ENCODE measurements around the gene FITM2. TPM values are rescaled to one million over a fixed set of nuclear protein-coding genes. Genes with fewer than 3 reads are reported as not detected.
A peak's percentile ranks its signal among the peaks of the same experiment; 100 is the strongest.
"Not testable (repeated sequence)": the region's sequence is repeated elsewhere in the genome, so short reads cannot be mapped to it uniquely, and the experiment has no call there.

The FITM2 gene
- total RNA-seq = 1 to 10 TPM; 7.1 to 8.1 TPM
- 1 to 10 TPM in 2 of 3 donors, under 1 TPM in 1; 0.72 to 2.4 (median 1.2) TPM for polyA plus RNA-seq
- total RNA-seq = 5.6 to 19.1 (median 11.9) reads per million in 6 experiments

- H3K36me3 Mint-ChIP-seq = peaks cover 0 to 8% (median 4%) of the 10 kb centered on the region in 3 donors
- POLR2A ChIA-PET = interaction anchor here (0.7 to 7.2 kb wide), 7 partner anchors 12 to 853 kb away, joined by 3 to 145 read pairs (median 6); partner anchors contain the start of genes OSER1, SRSF6 and TTPAL
- peaks cover 22 to 37% (median 29%) of the 10 kb centered on the region in 4 donors for H3K4me1 Mint-ChIP-seq
- H3K27ac Mint-ChIP-seq = peak within 1 kb of the TSS; percentile 86 to 99 (median 94)
- H3K4me3 Mint-ChIP-seq = peak within 1 kb of the TSS; percentile 87 to 98 (median 94)
- H3K9me3 Mint-ChIP-seq = no peaks in the 10 kb centered on the region
- peaks cover 0 to 4% (median 0%) of the 10 kb centered on the region in 5 donors for H3K27me3 Mint-ChIP-seq
- ATAC-seq (peak; percentile 93 to 94), DNase-seq (peak; percentile 97 to 100 (median 98))
Observed at GRCh38 chr20:44310664-44311639, at the start of gene FITM2. Gene FITM2, minus strand, starts transcription at chr20:44311202. Its CDS starts 54 bp downstream, at chr20:44311148.

DNA sequence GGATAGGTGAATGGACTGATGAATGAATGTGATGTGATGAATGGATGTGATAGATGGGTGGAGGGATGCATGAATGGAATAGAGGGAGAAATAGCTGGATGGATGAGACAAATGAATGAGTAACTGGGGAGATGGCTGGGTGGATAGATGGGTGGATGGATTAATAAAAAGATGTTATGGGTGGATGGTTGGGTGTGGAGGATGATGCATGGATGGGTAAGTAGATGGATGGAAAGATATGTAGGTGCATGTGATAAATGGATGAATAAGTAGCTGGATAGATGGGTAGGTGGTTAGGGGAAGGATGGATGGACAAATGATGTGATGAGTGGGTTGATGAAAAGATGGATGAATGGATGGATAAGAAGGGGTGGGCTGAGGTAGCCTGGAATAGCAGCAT lies 49.2 kb upstream of the FITM2 start:
- Mint-ChIP-seq H3K36me3 (no peaks in the 10 kb centered on the region), H3K4me1 (peaks cover 0 to 1% (median 0%) of the 10 kb centered on the region in 4 donors), H3K4me3 (no peak overlapping the region), H3K27ac (no peak overlapping the region), H3K27me3 (peaks cover 0 to 8% (median 6%) of the 10 kb centered on the region in 5 donors), H3K9me3 (no peaks in the 10 kb centered on the region)
- ATAC-seq (no peak), DNase-seq (no peak)
- POLR2A ChIA-PET = no interaction called here

- H3K4me3 Mint-ChIP-seq = no peak overlapping the region
- no peaks in the 10 kb centered on the region for H3K36me3 Mint-ChIP-seq
- H3K27me3 Mint-ChIP-seq = peaks cover 3 to 14% (median 10%) of the 10 kb centered on the region in 5 donors
- H3K27ac Mint-ChIP-seq = peak overlapping the region in 1 of 10 donors; percentile 14
- peaks cover 0 to 1% (median 0%) of the 10 kb centered on the region in 4 donors for H3K4me1 Mint-ChIP-seq
- POLR2A ChIA-PET = no interaction called here
- no peak for DNase-seq
- no peaks in the 10 kb centered on the region for H3K9me3 Mint-ChIP-seq
- ATAC-seq = no peak
Observed at GRCh38 chr20:44358776-44359175, 47.8 kb upstream of the FITM2 start.

GRCh38 chr20:44357555-44358125 lies 46.6 kb upstream of the FITM2 start:
- DNase-seq (no peak), ATAC-seq (no peak)
- H3K27ac Mint-ChIP-seq = no peak overlapping the region
- no peak overlapping the region for H3K4me3 Mint-ChIP-seq
- POLR2A ChIA-PET = no interaction called here
- peaks cover 3 to 15% (median 10%) of the 10 kb centered on the region in 5 donors for H3K27me3 Mint-ChIP-seq
- no peaks in the 10 kb centered on the region for H3K9me3 Mint-ChIP-seq
- H3K36me3 Mint-ChIP-seq = no peaks in the 10 kb centered on the region
- peaks cover 0 to 1% (median 0%) of the 10 kb centered on the region in 4 donors for H3K4me1 Mint-ChIP-seq

DNA sequence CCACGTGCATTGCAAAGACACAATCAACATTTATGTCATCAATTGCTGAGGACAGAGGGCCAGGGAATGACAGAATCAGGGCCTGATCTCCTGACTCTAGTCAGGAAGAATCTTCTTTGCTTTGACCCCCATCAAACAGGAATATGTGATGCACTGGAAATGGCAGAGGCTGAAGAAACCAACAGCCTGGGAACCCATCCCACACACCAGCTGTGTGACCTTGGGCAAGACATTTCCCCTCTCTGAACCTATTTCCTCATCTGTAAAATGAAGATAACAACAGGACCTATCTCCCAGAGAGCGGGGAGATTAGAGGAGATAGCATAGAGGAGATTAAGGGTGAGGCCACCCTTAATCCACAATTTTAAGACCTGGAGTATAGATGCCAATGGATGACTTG lies 46.0 kb upstream of the FITM2 start:
- no peak for ATAC-seq
- Mint-ChIP-seq H3K4me3 (no peak overlapping the region), H3K4me1 (peaks cover 0 to 1% (median 0%) of the 10 kb centered on the region in 4 donors), H3K27me3 (peaks cover 3 to 18% (median 10%) of the 10 kb centered on the region in 5 donors), H3K36me3 (no peaks in the 10 kb centered on the region), H3K27ac (no peak overlapping the region), H3K9me3 (no peaks in the 10 kb centered on the region)
- POLR2A ChIA-PET = no interaction called here
- no peak for DNase-seq

- ATAC-seq = no peak
- H3K4me1 Mint-ChIP-seq = peaks cover 0 to 4% (median under 1%) of the 10 kb centered on the region in 4 donors
- no peaks in the 10 kb centered on the region for H3K36me3 Mint-ChIP-seq
- no peak for DNase-seq
- peaks cover 3 to 18% (median 10%) of the 10 kb centered on the region in 5 donors for H3K27me3 Mint-ChIP-seq
- POLR2A ChIA-PET = no interaction called here
- no peak overlapping the region for H3K27ac Mint-ChIP-seq
- H3K4me3 Mint-ChIP-seq = no peak overlapping the region
- no peaks in the 10 kb centered on the region for H3K9me3 Mint-ChIP-seq
Observed at GRCh38 chr20:44356353-44356723, 45.3 kb upstream of the FITM2 start.

DNA sequence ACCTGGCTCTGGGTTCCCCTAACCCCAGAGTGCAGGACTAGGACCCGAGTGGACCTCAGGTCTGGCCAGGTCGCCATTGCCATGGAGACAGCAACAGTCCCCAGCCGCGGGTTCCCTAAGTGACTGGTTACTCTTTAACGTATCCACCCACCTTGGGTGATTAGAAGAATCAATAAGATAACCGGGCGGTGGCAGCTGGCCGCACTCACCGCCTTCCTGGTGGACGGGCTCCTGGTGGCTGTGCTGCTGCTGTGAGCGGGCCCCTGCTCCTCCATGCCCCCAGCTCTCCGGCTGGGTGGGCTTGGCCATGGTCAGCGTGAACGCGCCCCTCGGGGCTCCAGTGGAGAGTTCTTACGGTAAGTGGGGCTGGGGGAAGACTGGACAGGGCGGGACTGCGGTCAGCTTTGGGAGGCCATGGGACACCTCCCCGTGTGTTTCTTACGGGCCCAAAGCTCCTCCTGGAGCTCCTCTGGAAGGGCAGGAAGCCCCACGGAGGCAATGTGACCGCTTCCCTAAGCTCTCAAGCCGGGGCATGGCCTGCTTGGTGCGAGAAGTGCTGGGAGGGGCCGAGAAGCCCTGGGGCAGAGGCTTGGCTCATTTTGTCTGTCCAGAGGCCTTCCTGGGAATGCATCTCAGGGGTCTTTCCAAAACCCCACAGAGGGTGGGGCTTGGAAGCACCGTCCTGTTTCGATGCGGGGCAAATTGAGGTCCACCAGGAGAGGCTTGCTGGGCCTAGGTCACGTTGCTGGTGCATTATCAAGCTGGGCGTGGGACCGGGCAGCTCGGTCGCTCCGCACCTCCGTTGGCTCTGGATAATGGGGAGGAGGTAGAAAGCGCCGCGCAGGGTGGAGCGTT lies 44.7 kb upstream of the FITM2 start, which contains the start of gene HNF4A:
TSS of gene HNF4A (plus strand) at position 202 of the 855 bp plus-strand sequence. CDS start at position 308, 106 bp downstream.
- Mint-ChIP-seq H3K4me3 (no peak within 1 kb of the TSS), H3K9me3 (no peaks in the 10 kb centered on the region), H3K4me1 (peaks cover 0 to 4% (median under 1%) of the 10 kb centered on the region in 4 donors), H3K27me3 (peaks cover 3 to 18% (median 10%) of the 10 kb centered on the region in 5 donors), H3K27ac (no peak within 1 kb of the TSS), H3K36me3 (no peaks in the 10 kb centered on the region)
- no peak for ATAC-seq
- DNase-seq = no peak
- POLR2A ChIA-PET = no interaction called here

DNA sequence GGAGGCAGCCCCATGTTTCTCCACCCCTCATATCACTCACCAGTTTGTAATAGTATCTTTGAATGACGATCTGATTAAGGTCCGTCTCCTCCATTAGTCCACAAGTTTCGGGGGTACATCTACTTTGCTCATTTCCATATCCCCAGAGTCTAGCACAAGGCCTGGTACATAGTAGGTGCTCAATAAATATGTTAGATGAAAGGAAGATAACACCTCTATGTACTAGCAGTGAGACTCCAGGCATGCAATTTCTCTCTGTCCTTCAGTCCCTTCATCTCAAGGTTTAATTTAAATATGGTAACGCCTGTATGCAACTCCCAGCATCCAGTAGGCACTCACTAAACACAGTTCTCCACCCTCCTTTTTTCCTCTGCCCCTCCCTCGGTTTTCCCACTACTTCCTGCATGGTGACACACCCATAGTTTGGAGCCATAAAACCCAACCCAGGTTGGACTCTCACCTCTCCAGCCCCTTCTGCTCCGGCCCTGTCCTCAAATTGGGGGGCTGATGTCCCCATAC lies 44.0 kb upstream of the FITM2 start:
- Mint-ChIP-seq H3K36me3 (no peaks in the 10 kb centered on the region), H3K9me3 (no peaks in the 10 kb centered on the region), H3K4me3 (no peak overlapping the region), H3K4me1 (peaks cover 0 to 4% (median 0%) of the 10 kb centered on the region in 4 donors), H3K27me3 (peaks cover 2 to 16% (median 10%) of the 10 kb centered on the region in 5 donors), H3K27ac (no peak overlapping the region)
- ATAC-seq (no peak), DNase-seq (no peak)
- POLR2A ChIA-PET = no interaction called here

- ATAC-seq (no peak), DNase-seq (no peak)
- Mint-ChIP-seq H3K36me3 (no peaks in the 10 kb centered on the region), H3K27me3 (peaks cover 0 to 18% (median 9%) of the 10 kb centered on the region in 5 donors), H3K27ac (no peak overlapping the region), H3K9me3 (no peaks in the 10 kb centered on the region), H3K4me3 (no peak overlapping the region), H3K4me1 (peaks cover 0 to 4% (median 0%) of the 10 kb centered on the region in 4 donors)
- POLR2A ChIA-PET = no interaction called here
Observed at GRCh38 chr20:44350567-44350966, 39.6 kb upstream of the FITM2 start.

DNA sequence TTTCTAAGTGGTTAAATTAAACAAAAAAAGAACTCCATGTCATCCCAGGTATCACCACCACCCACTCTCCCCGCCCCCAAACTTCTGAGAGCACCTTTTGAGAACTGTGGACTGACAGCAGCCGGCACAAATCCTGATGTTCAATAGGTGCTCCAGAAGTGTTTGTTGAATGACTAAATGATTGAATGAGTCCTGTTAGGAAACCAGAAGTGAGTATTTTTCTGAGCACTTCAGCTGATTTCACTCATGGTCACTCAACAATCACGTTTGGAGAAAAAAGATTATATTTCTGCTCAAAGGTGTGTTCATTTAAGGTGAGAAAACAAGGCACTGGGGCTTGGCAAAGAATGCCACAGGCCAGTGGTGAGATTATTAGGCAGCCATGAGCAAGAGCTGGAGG lies 38.3 kb upstream of the FITM2 start:
- no peaks in the 10 kb centered on the region for H3K36me3 Mint-ChIP-seq
- ATAC-seq (no peak), DNase-seq (no peak)
- peaks cover 0 to 9% (median 6%) of the 10 kb centered on the region in 5 donors for H3K27me3 Mint-ChIP-seq
- no peak overlapping the region for H3K4me3 Mint-ChIP-seq
- H3K27ac Mint-ChIP-seq = no peak overlapping the region
- POLR2A ChIA-PET = no interaction called here
- H3K4me1 Mint-ChIP-seq = peaks cover 0 to 4% (median 0%) of the 10 kb centered on the region in 4 donors
- H3K9me3 Mint-ChIP-seq = no peaks in the 10 kb centered on the region

- ATAC-seq (no peak), DNase-seq (no peak)
- no peaks in the 10 kb centered on the region for H3K9me3 Mint-ChIP-seq
- H3K36me3 Mint-ChIP-seq = no peaks in the 10 kb centered on the region
- H3K4me3 Mint-ChIP-seq = no peak overlapping the region
- H3K27ac Mint-ChIP-seq = no peak overlapping the region
- POLR2A ChIA-PET = no interaction called here
- peaks cover 0 to 4% (median 0%) of the 10 kb centered on the region in 4 donors for H3K4me1 Mint-ChIP-seq
- H3K27me3 Mint-ChIP-seq = peaks cover 0 to 9% (median 5%) of the 10 kb centered on the region in 5 donors
Observed at GRCh38 chr20:44348168-44348659, 37.2 kb upstream of the FITM2 start.

GRCh38 chr20:44345941-44346340 lies 34.9 kb upstream of the FITM2 start:
- H3K36me3 Mint-ChIP-seq, ATAC-seq, H3K4me3 Mint-ChIP-seq, H3K27ac Mint-ChIP-seq, H3K27me3 Mint-ChIP-seq, POLR2A ChIA-PET, H3K4me1 Mint-ChIP-seq, DNase-seq, H3K9me3 Mint-ChIP-seq: not testable (repeated sequence)
